GM21723 (cell line): ENCODE data around the gene TRPC4AP.
"Not testable (repeated sequence)": the region's sequence is repeated elsewhere in the genome, so short reads cannot be mapped to it uniquely, and the experiment has no call there.

Source experiments
- ATAC-seq: cut with Tn5 transposase; IDR thresholded peaks from one replicate; pipeline ENCODE4 v1.9.1; 2021; ENCODE audit warnings: mild to moderate bottlenecking, moderate library complexity; ENCODE audit not compliant: unreplicated experiment

Gene TRPC4AP

DNA sequence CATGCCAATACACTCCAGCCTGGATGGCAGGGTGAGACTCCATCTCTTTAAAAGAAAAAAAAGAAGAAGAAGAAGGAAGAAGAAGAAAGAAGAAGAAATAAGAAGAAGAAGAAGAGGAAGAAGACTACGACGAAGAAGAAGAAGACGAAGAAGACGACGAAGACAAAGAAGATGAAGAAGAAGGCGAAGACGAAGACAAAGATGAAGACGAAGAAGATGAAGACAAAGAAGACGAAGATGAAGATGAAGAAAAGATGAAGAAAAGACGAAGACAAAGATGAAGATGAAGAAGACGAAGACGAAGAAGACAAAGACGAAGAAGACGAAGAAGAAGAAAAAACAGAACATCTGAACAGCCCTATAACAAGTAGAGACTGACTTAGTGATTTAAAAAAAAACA, 33.0 kb downstream of the TRPC4AP start:
- no peak for ATAC-seq

- no peak for ATAC-seq
Measured at GRCh38 chr20:35059110-35059509, 33.5 kb downstream of the TRPC4AP start.

- peak; percentile 68 for ATAC-seq
Measured at GRCh38 chr20:35055445-35056276, 36.9 kb downstream of the TRPC4AP start.

- no peak for ATAC-seq
Measured at GRCh38 chr20:35054814-35055213, 37.8 kb downstream of the TRPC4AP start.

DNA sequence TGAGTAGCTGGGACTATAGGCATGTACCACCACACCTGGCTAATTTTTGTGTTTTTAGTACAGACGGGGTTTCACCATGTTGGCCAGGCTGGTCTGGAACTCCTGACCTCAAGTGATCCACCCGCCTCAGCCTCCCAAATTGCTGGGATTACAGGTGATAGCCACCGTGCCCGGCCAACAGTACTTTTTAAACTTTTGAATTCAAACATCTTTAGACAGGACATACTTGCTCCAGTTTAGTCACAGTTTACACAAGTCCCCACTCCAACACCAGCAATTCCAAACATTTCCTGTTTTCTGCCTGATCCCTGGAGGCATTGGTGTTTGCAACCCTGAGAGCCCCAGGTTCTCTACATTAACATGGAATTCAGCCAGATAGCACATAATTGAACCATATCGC, 40.0 kb downstream of the TRPC4AP start:
- ATAC-seq, result not testable (repeated sequence)

- ATAC-seq, result no peak
Measured at GRCh38 chr20:35049776-35050352, 42.7 kb downstream of the TRPC4AP start.

DNA sequence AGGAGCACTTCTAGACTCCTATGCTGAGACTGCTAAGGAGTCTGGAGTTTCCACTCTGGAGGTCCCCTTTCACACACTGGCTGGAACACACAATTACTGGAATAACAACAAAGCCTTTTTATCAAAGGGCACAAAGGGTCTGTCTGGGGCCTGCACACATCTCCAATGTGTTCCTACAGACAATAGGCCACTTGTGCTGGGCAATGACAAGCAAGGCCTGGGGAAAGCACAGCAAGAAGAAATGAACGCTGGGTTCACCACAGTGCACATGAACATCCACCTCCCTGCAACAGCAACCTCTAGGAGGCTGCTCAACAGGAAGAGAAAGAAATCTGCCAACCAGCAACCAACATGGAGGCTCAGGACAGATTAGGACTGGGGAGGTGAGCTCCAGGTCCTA, 43.9 kb downstream of the TRPC4AP start:
- ATAC-seq, result no peak

DNA sequence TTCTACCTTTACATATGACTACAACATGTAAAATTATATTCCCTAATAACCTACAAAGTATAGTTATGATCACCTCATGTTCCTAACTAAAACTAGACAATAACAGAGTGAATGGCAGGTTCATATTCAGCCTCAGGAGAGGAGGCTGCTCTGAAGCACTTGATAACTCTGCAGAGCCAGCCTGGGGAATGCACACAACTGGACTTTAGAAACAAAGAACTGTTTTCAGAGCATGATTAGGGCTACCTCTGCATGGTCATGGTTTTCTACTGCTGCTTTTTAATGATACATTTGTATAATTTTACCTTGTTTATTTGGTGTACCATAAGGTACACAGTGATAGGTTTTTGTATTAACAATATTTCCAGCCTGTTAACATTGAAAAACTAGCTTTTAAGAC, 50.3 kb downstream of the TRPC4AP start:
- no peak for ATAC-seq

DNA sequence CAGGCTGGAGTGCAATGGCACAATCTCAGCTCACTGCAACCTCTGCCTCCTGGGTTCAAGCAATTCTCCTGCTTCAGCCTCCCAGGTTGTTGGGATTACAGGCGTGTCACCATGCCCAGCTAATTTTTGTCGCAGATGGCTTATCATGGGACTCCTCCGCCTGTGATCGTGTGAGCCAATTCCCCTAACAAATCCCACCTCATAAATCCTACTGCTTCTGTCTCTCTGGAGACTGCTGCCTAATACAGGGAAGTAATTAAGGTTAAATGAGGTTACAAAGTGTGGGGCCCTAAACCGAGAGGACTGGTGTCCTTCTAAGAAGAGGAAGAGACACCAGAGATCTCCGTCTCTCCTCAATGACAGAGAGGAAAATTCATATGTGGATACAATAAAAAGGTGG, 52.0 kb downstream of the TRPC4AP start:
- no peak for ATAC-seq

DNA sequence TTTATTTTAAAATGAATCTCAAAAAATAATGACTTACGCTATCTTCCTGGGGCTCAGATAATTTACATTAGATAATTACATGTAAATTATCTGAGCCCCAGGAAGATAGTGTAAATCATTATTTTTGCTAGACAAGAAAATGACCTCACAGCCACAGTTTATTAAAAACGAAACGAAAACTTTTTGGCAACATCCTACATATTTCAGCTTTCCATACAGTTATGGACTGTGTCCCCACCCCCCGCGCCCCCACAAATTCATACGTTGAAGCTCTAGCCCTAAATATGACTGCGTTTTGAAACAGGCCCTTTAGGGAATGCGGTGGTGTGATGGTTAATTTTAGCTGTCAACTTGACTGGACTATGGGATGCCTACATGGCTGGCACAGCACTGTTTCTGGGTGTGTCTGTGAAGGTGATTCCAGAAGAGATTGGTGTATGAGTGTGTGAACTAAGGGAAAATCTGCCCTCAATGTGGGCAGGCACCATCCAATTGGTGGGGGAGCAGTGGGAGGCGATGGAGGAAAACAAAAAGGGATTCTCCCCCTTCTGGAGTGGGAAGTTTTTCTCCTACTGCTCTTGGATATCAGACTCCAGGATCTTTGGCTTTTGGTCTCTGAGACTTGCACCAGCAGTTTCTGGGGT, 52.6 kb downstream of the TRPC4AP start:
- ATAC-seq, result no peak

DNA sequence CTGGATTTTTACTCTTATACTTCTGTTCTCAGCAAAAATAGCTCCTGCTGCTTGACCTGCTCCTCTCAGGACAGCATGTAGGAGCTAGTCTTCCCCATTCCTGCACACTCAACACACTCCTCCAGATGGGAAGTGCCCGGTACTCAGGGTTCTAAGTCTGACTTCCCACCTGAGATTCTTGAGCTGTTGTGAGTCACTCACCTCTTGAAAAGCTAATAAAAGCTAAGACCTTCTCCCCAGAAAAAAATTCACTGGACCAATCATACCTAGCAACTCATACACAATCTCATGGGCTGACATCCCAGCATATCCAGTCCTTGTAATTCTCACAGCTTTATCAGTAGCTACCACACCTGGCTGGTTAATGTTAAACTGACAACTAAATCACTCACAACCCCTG, 53.5 kb downstream of the TRPC4AP start:
- ATAC-seq, result no peak

DNA sequence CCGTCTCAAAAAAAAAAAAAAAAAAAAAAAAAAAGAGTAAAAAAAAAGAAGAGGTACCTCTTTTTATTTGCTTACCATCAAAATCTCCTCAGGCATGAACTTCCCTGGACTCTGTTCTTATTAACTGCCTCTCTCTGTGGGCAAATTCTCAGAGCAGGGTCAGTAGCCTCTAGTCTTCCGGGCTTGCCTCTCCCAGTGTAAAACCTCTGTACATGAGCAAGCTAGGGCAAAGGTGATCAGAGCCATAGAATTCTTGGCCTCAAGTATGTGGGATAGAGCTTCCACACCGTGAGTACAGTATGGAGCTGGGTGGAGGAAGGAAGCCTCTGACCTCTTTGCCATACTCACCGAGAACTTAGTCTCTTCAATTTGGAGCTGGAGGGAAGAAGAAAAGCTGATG, 58.5 kb downstream of the TRPC4AP start:
- no peak for ATAC-seq

DNA sequence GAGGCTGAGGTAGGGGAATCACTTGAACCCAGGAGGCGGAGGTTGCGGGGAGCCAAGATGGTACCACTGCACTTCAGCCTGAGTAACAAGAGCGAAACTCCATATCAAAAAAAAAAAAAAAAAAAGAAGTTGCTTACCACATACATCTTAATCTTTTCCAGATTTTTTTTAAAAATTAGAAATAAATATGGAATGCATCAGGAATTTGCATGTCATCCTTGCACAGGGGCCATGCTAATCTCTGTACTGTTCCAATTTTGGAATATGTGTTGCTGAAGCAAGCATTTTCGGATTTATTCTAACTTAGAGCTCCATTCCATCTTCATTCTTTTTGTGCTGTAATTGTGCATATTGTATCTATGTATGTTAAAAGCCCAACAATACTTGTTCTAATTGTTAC, 62.5 kb downstream of the TRPC4AP start:
- ATAC-seq, result no peak

DNA sequence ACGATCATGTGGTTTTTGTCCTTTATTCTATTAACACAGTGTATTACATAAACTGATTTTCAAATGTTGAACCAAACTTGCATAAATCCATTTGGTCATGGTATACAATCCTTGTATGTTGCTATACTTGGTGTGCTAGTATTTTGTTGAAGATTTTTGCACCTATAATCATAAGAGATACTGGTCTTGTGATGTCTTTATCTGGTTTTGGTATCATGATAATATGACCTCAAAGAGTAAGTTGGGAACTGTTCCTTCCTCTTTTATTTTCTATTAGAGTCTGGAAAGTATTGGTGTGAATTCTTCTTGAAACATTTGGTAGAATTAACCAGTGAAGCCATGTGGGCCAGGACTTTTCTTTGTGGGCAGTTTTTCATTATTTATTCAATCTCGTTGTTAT, 65.3 kb downstream of the TRPC4AP start:
- no peak for ATAC-seq

- ATAC-seq, result no peak
Measured at GRCh38 chr20:35025116-35025515, 67.5 kb downstream of the TRPC4AP start.

DNA sequence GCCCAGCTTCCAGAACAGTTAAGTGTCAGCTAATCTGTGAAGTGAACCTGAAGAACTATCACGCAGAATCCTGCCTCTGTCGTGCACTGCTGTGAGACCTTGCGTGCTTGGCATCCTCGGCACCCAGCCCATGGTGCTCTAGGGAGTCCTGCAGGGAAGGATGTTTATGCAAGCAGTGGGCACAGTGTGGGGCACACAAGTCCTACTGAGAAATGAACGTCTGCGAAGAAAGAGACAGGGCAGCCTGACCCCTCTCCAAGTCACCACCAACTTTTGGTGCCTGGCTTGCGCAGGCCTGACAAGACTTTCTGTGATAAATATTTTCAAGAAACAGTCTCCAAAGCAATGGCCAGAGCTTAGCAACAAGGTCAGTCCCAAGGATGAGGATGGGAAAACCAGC, 69.0 kb downstream of the TRPC4AP start:
- no peak for ATAC-seq

- no peak for ATAC-seq
Measured at GRCh38 chr20:35021831-35022230, 70.8 kb downstream of the TRPC4AP start.

GRCh38 chr20:35021063-35021462, 71.5 kb downstream of the TRPC4AP start:
- ATAC-seq, result no peak

DNA sequence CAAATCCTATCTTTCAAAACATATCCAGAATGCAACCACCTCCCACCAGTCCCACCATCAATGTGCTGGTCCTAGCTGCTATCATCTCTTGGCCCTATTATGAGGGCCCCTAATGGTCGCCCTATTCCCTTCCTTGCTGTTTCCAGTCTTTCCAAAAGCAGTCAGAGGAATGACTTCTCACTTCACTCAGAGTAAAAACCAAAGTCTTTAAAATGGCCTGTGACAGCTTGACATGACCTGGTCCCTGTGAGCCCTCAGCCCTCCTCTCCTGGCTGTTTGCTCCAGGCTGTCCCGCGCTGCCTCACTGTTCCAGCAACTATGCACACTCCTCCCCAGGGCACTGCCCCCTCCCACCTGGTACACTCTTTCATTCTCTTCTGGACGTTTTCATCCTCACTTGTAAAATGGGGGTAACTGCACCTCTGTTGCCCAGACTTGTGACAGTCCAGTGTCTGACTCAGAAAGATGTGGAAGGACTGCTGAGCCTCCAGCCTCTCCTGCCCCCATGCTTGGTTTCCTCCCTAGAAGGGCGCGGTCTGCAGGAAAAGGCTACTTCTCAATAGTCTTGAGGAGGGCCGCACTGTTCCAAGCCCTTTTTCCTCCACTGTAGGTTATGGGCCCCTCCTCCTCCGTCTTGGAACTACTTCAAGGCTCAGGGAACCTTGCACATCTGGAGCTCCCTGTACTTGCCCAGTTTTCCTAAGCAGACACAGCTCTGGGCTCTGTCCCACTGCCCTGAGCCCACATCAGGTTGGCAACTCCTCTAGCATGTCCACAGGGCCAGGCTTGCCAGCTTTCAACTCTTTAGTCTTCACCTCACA, 72.3 kb downstream of the TRPC4AP start:
- no peak for ATAC-seq

- no peak for ATAC-seq
Measured at GRCh38 chr20:35018590-35019371, 73.8 kb downstream of the TRPC4AP start.
